Activated T-cell treated with anti-CD3 and anti-CD28 coated beads, Interleukin-2, amount 50 U/mL, for 72 hours (primary cell): ENCODE measurements around the gene NKTR. TPM values are rescaled to one million over a fixed set of nuclear protein-coding genes. Genes with fewer than 3 reads are reported as not detected.
A peak's percentile ranks its signal among the peaks of the same experiment; 100 is the strongest.
"Not testable (repeated sequence)": the region's sequence is repeated elsewhere in the genome, so short reads cannot be mapped to it uniquely, and the experiment has no call there.

Experiments used
- ATAC-seq, 2 donors: fragments of 150-1000 bp; cut with Tn5 transposase; replicated peaks in 1 of 2; 2 replicates each; pipeline ENCODE4 v1.10.0; 2021; ENCODE audit warnings: moderate library complexity in 2 of 2, mild to moderate bottlenecking in 1 of 2
- DNase-seq, 2 donors: peaks; one replicate each; pipeline ENCODE4 v3.0.0; 2021 to 2022; ENCODE audit warnings: mixed read lengths in 1 of 2
- H3K27ac Mint-ChIP-seq: one replicate; pipeline ENCODE4 v1.8.0; 2022; ENCODE audit warnings: mild to moderate bottlenecking, moderate library complexity, mixed read lengths
- H3K27me3 Mint-ChIP-seq: one replicate; pipeline ENCODE4 v1.8.0; 2022; ENCODE audit warnings: low read depth, mixed read lengths
- H3K36me3 Mint-ChIP-seq, 2 donors: one replicate each; pipeline ENCODE4 v1.8.0; 2022; ENCODE audit warnings: mixed read lengths in 2 of 2, mild to moderate bottlenecking in 1 of 2; ENCODE audit not compliant: insufficient read depth in 2 of 2
- H3K4me1 Mint-ChIP-seq: one replicate; pipeline ENCODE4 v1.8.0; 2022; ENCODE audit warnings: low read depth, mixed read lengths
- H3K4me3 Mint-ChIP-seq, 2 donors: one replicate each; pipeline ENCODE4 v1.8.0; 2022; ENCODE audit warnings: mild to moderate bottlenecking in 2 of 2, mixed read lengths in 2 of 2, moderate library complexity in 2 of 2
- H3K9me3 Mint-ChIP-seq, 2 donors: one replicate each; pipeline ENCODE4 v1.8.0; 2022; ENCODE audit warnings: mixed read lengths in 2 of 2
- total RNA-seq, 2 donors: library from RNA; stranded (reverse); gene quantifications; one replicate each; pipeline ENCODE4 v1.2.3, GENCODE V29; 2022

The NKTR gene
- 100 to 1,000 TPM; 109 to 111 TPM for total RNA-seq

DNA sequence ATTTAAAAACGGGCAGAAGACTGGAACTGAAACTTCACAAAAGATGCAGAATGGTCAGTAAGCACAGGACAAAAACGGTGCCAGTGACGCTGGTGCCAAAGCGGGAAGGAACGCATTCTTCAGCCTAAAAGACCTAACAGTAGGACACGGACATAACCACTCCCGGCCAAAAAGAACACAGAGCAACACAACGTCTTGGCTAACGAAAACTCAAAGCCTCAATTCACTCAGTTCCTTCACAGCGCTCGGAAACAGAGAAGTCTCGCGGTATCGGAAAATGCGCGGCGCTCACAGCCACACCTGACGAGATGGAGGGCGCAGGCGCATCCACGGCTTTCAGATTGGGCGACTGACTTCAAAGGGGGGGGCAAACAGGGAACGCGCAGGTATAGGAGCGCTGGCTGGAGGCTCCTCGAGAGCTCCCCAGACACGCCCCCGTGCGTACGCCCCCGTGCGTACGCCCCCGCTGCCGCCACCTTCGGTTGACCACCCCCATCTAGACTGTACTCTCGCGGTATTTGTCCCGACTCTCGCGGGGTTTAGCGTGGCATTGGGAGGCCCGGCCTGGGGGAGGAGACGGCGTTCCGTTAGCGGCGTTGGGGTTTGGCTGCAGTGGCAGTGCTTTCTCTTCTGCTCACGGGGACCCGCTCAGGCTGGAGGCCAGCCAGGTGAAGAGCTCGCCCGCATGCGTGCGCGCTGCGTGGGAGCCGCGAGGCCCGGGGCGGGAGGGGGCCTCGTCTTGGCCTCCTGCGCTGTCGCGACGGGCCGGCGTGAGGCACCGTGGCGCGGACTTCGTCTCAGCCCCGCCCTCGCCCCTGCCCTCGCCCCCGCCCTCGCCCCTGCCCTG is at the start of gene NKTR:
NKTR (plus strand) TSS at position 576 of the 847 bp plus-strand sequence. CDS start 321 bp downstream, outside the sequence.
- Mint-ChIP-seq H3K27ac (peak within 1 kb of the TSS; percentile 98), H3K4me3 (peak within 1 kb of the TSS; percentile 91 to 94), H3K4me1 (peaks cover 47% of the 10 kb centered on the region), H3K36me3 (peaks cover 15 to 25% of the 10 kb centered on the region in 2 donors), H3K9me3 (peaks cover 0 to 2% of the 10 kb centered on the region in 2 donors), H3K27me3 (no peaks in the 10 kb centered on the region)
- peak; percentile 85 to 86 for ATAC-seq
- peak; percentile 100 for DNase-seq

DNA sequence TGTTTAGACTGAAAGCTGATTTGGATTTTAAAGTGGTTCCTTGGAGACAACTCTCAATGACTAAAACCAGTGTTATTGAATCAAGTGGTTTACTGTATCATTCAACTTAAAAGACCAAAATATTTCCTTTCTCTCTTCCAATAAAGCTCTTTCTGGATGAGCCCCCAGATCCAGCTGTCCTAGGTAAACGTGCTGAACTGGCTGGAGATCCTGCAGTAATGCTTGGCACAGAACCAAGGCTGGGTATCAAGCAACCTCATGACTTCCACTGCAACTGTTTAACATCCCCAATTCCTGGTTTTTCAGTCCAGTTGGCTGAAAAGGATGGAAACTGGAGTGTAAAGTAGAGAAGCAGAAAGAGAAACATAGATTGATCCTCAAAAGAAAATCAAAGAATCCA is 47.7 kb upstream of the NKTR start:
- ATAC-seq (no peak), DNase-seq (no peak)
- Mint-ChIP-seq H3K36me3 (peaks cover 4 to 29% of the 10 kb centered on the region in 2 donors), H3K4me3 (no peak overlapping the region), H3K4me1 (peaks cover 21% of the 10 kb centered on the region), H3K27me3 (no peaks in the 10 kb centered on the region), H3K27ac (no peak overlapping the region), H3K9me3 (no peaks in the 10 kb centered on the region)

DNA sequence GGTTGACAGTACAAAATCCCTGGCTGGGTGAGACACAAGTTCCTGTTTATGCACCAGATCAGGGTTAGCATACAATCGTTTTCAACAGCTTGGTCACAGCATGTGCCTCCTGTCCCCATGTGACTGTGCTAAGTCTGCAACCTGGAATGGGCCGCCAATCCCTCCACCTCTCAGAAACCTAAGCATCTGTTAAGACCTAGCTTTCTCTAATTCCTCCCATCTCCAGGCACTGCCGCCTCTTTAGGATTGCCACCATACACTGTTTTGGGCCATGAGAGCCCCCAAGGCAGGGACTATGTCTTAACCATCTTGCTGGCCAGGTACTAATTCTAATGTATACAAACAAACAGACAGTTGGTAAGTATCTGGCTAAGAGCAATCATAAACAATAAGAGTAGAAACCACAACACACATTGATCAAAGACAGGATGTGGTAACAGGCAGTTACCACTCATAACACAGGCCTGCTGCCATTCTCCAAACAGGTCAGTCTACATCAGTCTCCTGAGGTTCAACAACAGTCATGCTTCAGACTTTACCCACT is 44.3 kb upstream of the NKTR start:
- DNase-seq (peak; percentile 40 to 53), ATAC-seq (peak; percentile 96 to 98)
- H3K4me3 Mint-ChIP-seq, result peak overlapping the region; percentile 26 to 57
- H3K9me3 Mint-ChIP-seq, result no peaks in the 10 kb centered on the region
- peaks cover 18% of the 10 kb centered on the region for H3K4me1 Mint-ChIP-seq
- peak overlapping the region; percentile 81 for H3K27ac Mint-ChIP-seq
- peaks cover 4 to 37% of the 10 kb centered on the region in 2 donors for H3K36me3 Mint-ChIP-seq
- no peaks in the 10 kb centered on the region for H3K27me3 Mint-ChIP-seq

- DNase-seq, H3K9me3 Mint-ChIP-seq, H3K27me3 Mint-ChIP-seq: not testable (repeated sequence)
- peak overlapping the region; percentile 26 to 57 for H3K4me3 Mint-ChIP-seq
- ATAC-seq, result peak; percentile 16
- peak overlapping the region; percentile 81 for H3K27ac Mint-ChIP-seq
- peaks cover 18% of the 10 kb centered on the region for H3K4me1 Mint-ChIP-seq
- H3K36me3 Mint-ChIP-seq, result peaks cover 4 to 37% of the 10 kb centered on the region in 2 donors
These were observed 43.7 kb upstream of the NKTR start for GRCh38 chr3:42556817-42557216.

- H3K9me3 Mint-ChIP-seq, result no peaks in the 10 kb centered on the region
- peak overlapping the region; percentile 50 for H3K27ac Mint-ChIP-seq
- H3K36me3 Mint-ChIP-seq, result peaks cover 4 to 40% of the 10 kb centered on the region in 2 donors
- no peaks in the 10 kb centered on the region for H3K27me3 Mint-ChIP-seq
- ATAC-seq (no peak), DNase-seq (no peak)
- H3K4me1 Mint-ChIP-seq, result peaks cover 28% of the 10 kb centered on the region
- H3K4me3 Mint-ChIP-seq, result no peak overlapping the region
These were observed 42.6 kb upstream of the NKTR start for GRCh38 chr3:42557854-42558253.

DNA sequence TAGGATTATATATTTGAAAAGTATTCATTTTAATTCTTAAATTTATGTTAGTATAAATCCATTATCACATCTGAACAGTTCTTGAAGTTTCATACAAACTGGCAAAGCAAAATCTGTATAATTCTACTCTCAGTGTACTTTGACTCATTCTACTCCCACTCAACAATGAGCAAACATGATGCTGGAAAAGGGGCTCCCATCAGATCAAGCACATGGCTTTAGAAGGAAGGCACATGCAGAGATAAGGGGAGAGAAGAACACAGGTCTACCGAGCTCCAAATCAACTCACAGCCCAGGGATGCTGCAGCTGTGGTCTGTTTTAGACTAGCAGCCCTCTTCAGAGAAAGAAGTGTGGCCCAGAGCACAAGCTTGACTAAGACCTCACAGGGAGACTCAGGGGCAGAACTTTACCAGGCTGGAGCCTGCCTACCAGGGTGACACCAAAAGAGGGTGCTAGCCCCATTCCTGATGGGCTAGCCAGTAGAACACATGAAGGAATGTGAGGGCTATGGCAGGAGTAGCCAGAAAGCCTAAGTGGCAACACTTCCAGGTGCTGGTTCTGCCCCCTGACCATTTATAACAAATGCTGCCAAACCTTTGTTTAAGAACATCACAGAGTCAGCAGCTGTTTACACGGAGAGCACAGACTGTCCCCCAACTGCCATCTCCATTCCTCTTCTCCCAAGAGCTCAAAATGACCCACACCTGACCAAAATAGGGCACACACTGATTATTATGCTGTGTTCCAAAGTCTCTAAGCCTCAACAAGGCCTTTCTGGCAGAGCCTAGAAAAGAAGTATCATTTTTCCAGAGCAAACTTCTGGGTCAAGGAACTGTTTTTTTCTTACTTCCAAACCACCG is 38.2 kb upstream of the NKTR start:
- ATAC-seq, result peak in 1 of 2 donors; percentile 48
- H3K9me3 Mint-ChIP-seq, result no peaks in the 10 kb centered on the region
- no peak overlapping the region for H3K4me3 Mint-ChIP-seq
- DNase-seq, result no peak
- H3K27me3 Mint-ChIP-seq, result no peaks in the 10 kb centered on the region
- peak overlapping the region; percentile 79 for H3K27ac Mint-ChIP-seq
- H3K4me1 Mint-ChIP-seq, result peaks cover 17% of the 10 kb centered on the region
- peaks cover 5 to 24% of the 10 kb centered on the region in 2 donors for H3K36me3 Mint-ChIP-seq

DNA sequence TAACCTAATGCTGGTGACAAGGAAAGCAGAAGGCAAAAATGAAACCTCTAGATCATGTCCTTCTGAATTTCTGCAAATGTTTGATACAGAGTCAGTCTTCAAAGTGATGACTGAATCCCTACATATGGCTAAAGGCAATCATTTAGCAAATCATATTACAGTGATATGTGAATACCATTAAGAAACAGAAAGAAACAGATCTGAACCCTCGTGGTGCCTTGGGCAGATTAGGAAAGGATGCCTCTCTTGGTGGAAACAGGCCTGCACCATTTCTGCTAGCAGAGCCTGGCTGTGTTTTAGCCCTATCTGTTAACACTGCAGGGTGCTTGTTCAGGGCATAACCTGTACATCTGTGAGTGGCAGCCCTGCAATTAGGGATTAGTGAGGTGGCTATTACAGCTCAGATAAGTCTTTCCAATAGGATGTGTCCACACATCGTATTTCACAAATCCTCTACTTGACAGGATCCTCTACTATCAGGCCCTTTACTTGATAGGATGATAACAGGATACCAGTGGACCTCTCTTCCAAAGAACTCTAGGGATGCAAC is 30.8 kb upstream of the NKTR start:
- Mint-ChIP-seq H3K9me3 (peaks cover 2 to 3% of the 10 kb centered on the region in 2 donors), H3K36me3 (peaks cover 7 to 19% of the 10 kb centered on the region in 2 donors), H3K4me3 (no peak overlapping the region), H3K4me1 (peaks cover 12% of the 10 kb centered on the region), H3K27ac (no peak overlapping the region), H3K27me3 (no peaks in the 10 kb centered on the region)
- DNase-seq, result no peak
- ATAC-seq, result no peak

- Mint-ChIP-seq H3K27ac (no peak overlapping the region), H3K36me3 (peaks cover 16 to 31% of the 10 kb centered on the region in 2 donors), H3K27me3 (no peaks in the 10 kb centered on the region), H3K4me3 (no peak overlapping the region), H3K4me1 (peaks cover 20% of the 10 kb centered on the region), H3K9me3 (peaks cover 3 to 9% of the 10 kb centered on the region in 2 donors)
- ATAC-seq (peak; percentile 49 to 60), DNase-seq (no peak)
These were observed 28.2 kb upstream of the NKTR start for GRCh38 chr3:42572278-42572677.

GRCh38 chr3:42575137-42575741 is 25.2 kb upstream of the NKTR start:
- Mint-ChIP-seq H3K4me1 (peaks cover 38% of the 10 kb centered on the region), H3K9me3 (peaks cover 3 to 9% of the 10 kb centered on the region in 2 donors), H3K27ac (no peak overlapping the region), H3K27me3 (no peaks in the 10 kb centered on the region), H3K36me3 (peaks cover 20 to 33% of the 10 kb centered on the region in 2 donors), H3K4me3 (no peak overlapping the region)
- ATAC-seq, result no peak
- DNase-seq, result no peak

GRCh38 chr3:42578054-42578453 is 22.4 kb upstream of the NKTR start:
- peaks cover 20 to 31% of the 10 kb centered on the region in 2 donors for H3K36me3 Mint-ChIP-seq

DNA sequence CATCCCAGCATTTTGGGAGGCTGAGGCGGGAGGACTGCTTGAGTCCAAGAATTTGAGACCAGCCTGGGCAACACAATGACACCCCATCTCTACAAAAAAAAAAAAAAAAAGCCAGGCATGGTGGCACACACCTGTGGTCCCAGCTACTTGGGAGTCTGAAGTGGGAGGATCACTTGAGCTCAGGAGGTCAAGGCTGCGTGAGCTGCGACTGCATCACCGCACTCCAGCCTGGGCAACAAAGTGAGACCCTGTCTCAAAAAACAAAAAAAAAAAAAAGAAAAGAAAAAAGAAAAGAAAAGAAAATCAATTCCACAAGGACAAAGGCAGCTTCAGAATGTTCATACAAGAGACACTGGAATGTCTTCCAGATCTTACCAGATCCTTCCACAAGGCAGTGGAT is 21.1 kb upstream of the NKTR start:
- Mint-ChIP-seq H3K4me1 (peaks cover 51% of the 10 kb centered on the region), H3K4me3 (peak overlapping the region in 1 of 2 donors; percentile 96), H3K36me3 (peaks cover 17 to 23% of the 10 kb centered on the region in 2 donors)
- H3K27ac Mint-ChIP-seq, H3K9me3 Mint-ChIP-seq, DNase-seq, H3K27me3 Mint-ChIP-seq, ATAC-seq: not testable (repeated sequence)

More at GRCh38 chr3:42578054-42578453, 22.4 kb upstream of the NKTR start:
- peaks cover 3 to 9% of the 10 kb centered on the region in 2 donors for H3K9me3 Mint-ChIP-seq
- H3K4me1 Mint-ChIP-seq, result peaks cover 46% of the 10 kb centered on the region
- ATAC-seq (no peak), DNase-seq (no peak)
- H3K27ac Mint-ChIP-seq, result no peak overlapping the region
- H3K4me3 Mint-ChIP-seq, result no peak overlapping the region
- no peaks in the 10 kb centered on the region for H3K27me3 Mint-ChIP-seq

DNA sequence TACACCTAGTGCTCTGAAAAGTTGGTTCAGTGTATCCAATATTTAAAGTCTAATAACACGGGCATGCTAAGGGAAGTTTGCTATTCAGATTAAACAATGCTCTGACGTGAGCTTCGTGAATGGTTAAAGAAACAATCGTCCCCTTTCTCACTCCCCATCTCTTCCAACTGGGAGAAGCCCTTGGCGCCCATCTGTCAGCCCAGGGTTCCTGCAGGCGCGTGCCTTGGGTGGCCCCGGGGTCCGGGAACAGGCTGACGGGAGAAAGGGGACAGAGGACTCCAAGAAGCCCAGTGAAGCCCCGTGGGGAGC is 19.1 kb upstream of the NKTR start:
- H3K36me3 Mint-ChIP-seq, result peaks cover 4 to 8% of the 10 kb centered on the region in 2 donors
- DNase-seq, result no peak
- H3K4me1 Mint-ChIP-seq, result peaks cover 51% of the 10 kb centered on the region
- no peaks in the 10 kb centered on the region for H3K9me3 Mint-ChIP-seq
- no peak for ATAC-seq
- H3K4me3 Mint-ChIP-seq, result peak overlapping the region; percentile 94 to 96
- no peaks in the 10 kb centered on the region for H3K27me3 Mint-ChIP-seq
- H3K27ac Mint-ChIP-seq, result peak overlapping the region; percentile 85
